ENCODE results near the gene RIT1. TPM values are rescaled to one million over a fixed set of nuclear protein-coding genes. Genes with fewer than 3 reads are reported as not detected.

RIT1 gene
- total RNA-seq, 1 experiment from 2014 or later: 59.2 TPM

GRCh38 chr1:155873860-155874259 lies 37.3 kb downstream of the RIT1 start:
- Histone ChIP-seq H3F3A (ENCODE audit: insufficient read depth, low read depth) (no peaks in the 10 kb centered on the region; the same call in 1 of the 2 replicates), H3K4me3 (no peak overlapping the region), H3K9me2 (ENCODE audit: insufficient read depth) (no peaks in the 10 kb centered on the region), H3K36me3 (ENCODE audit: low read depth) (no peaks in the 10 kb centered on the region), H3K27ac (no peak overlapping the region), H3K9me3 (ENCODE audit: insufficient read depth, low read depth) (no peaks in the 10 kb centered on the region), H4K20me1 (ENCODE audit: insufficient read depth) (no peaks in the 10 kb centered on the region), H2AFZ (no peak overlapping the region), H3K79me2 (ENCODE audit: low read depth) (no peaks in the 10 kb centered on the region), H3K4me2 (no peak overlapping the region), H3K27me3 (ENCODE audit: insufficient read depth, low read depth) (no peaks in the 10 kb centered on the region), H3K4me1 (replicated peaks; ENCODE audit: insufficient read depth) (no peaks in the 10 kb centered on the region)
- POLR2A ChIA-PET (ENCODE audit: unreplicated experiment): no interaction called here
- CTCF ChIA-PET: no interaction called here
- TF ChIP-seq CTCF (conservative IDR thresholded peaks at IDR 0.05) (no peak), EZH2 (IDR thresholded peaks at IDR 0.05; ENCODE audit: low read depth) (no peak)
- DNase-seq: no peak
- intact Hi-C loops (cut with micrococcal nuclease; ENCODE audit: unreplicated experiment): no loop called here
- BruUV-seq (replicated peaks): no TSS peak

GRCh38 chr1:155872527-155872926 lies 38.6 kb downstream of the RIT1 start:
- H3K9me2 ChIP-seq (ENCODE audit: insufficient read depth): no peaks in the 10 kb centered on the region
- no peaks in the 10 kb centered on the region for H3K9me3 ChIP-seq (ENCODE audit: insufficient read depth, low read depth)
- POLR2A ChIA-PET (ENCODE audit: unreplicated experiment): no interaction called here
- H3K27ac ChIP-seq: no peak overlapping the region
- H3K79me2 ChIP-seq (ENCODE audit: low read depth): no peaks in the 10 kb centered on the region
- CTCF ChIA-PET: no interaction called here
- no peak overlapping the region for H3K4me2 ChIP-seq
- no peak overlapping the region for H2AFZ ChIP-seq
- H3F3A ChIP-seq (ENCODE audit: insufficient read depth, low read depth): no peaks in the 10 kb centered on the region; the same call in 1 of the 2 replicates
- TF ChIP-seq CTCF (conservative IDR thresholded peaks at IDR 0.05): no peak
- TF ChIP-seq EZH2 (IDR thresholded peaks at IDR 0.05; ENCODE audit: low read depth): no peak
- no TSS peak for BruUV-seq (replicated peaks)
- intact Hi-C loops (cut with micrococcal nuclease; ENCODE audit: unreplicated experiment): no loop called here
- no peak overlapping the region for H3K4me3 ChIP-seq
- no peaks in the 10 kb centered on the region for H3K4me1 ChIP-seq (replicated peaks; ENCODE audit: insufficient read depth)
- H3K36me3 ChIP-seq (ENCODE audit: low read depth): no peaks in the 10 kb centered on the region
- no peaks in the 10 kb centered on the region for H3K27me3 ChIP-seq (ENCODE audit: insufficient read depth, low read depth)
- no peaks in the 10 kb centered on the region for H4K20me1 ChIP-seq (ENCODE audit: insufficient read depth)
- DNase-seq: no peak

- Histone ChIP-seq H3K9me2 (ENCODE audit: insufficient read depth) (no peaks in the 10 kb centered on the region), H3K79me2 (ENCODE audit: low read depth) (no peaks in the 10 kb centered on the region), H3F3A (ENCODE audit: insufficient read depth, low read depth) (no peaks in the 10 kb centered on the region; the same call in 1 of the 2 replicates), H3K27me3 (ENCODE audit: insufficient read depth, low read depth) (no peaks in the 10 kb centered on the region), H3K9me3 (ENCODE audit: insufficient read depth, low read depth) (no peaks in the 10 kb centered on the region), H2AFZ (no peak overlapping the region), H3K4me1 (replicated peaks; ENCODE audit: insufficient read depth) (no peaks in the 10 kb centered on the region), H4K20me1 (ENCODE audit: insufficient read depth) (no peaks in the 10 kb centered on the region), H3K4me2 (no peak overlapping the region), H3K36me3 (ENCODE audit: low read depth) (no peaks in the 10 kb centered on the region), H3K4me3 (no peak overlapping the region), H3K27ac (no peak overlapping the region)
- CTCF ChIA-PET: no interaction called here
- POLR2A ChIA-PET (ENCODE audit: unreplicated experiment): no interaction called here
- DNase-seq: no peak
- no TSS peak for BruUV-seq (replicated peaks)
- no peak for TF ChIP-seq CTCF (conservative IDR thresholded peaks at IDR 0.05)
- no peak for TF ChIP-seq EZH2 (IDR thresholded peaks at IDR 0.05; ENCODE audit: low read depth)
- intact Hi-C loops (cut with micrococcal nuclease; ENCODE audit: unreplicated experiment): no loop called here
Measured at GRCh38 chr1:155871390-155871789, 39.8 kb downstream of the RIT1 start.

Data from PC-9 (cell line).